Left lobe of liver (tissue), 2 donors: ENCODE results near the gene FCGR1A. TPM values are rescaled to one million over a fixed set of nuclear protein-coding genes. Genes with fewer than 3 reads are reported as not detected.
"Not testable (repeated sequence)": the region's sequence is repeated elsewhere in the genome, so short reads cannot be mapped to it uniquely, and the experiment has no call there.

ENCODE experiments used
- ATAC-seq: fragments of 200-7000 bp; cut with Tn5 transposase; one replicate; pipeline ENCODE4 v1.9.1; 2020; ENCODE audit warnings: mild to moderate bottlenecking, moderate library complexity
- DNase-seq: peaks from one replicate; pipeline ENCODE4 v3.0.0-alpha.2; 2020; ENCODE audit warnings: low spot score
- total RNA-seq: library from RNA; stranded (reverse); gene quantifications from one replicate; pipeline ENCODE4 v1.2.1, GENCODE V29; 2021
- donor health status: DM: no; HTN: no; CAD: no; lungs with moderate emphysema.
- donor health status: DM: no; HTN: yes; CAD: no.

Gene FCGR1A
- total RNA-seq, 1 donor from 2014 or later = 1.1 TPM

- not testable (repeated sequence) for DNase-seq
- ATAC-seq = peak; percentile 53
Observed at GRCh38 chr1:149831764-149832315, 49.3 kb downstream of the FCGR1A start.

GRCh38 chr1:149832316-149833126 lies 50.0 kb downstream of the FCGR1A start:
- ATAC-seq = peak; percentile 84
- DNase-seq = not testable (repeated sequence)

GRCh38 chr1:149833144-149833543 lies 50.6 kb downstream of the FCGR1A start:
- DNase-seq, ATAC-seq: not testable (repeated sequence)

- not testable (repeated sequence) for DNase-seq
- ATAC-seq = peak; percentile 65
Observed at GRCh38 chr1:149841149-149841548, 58.7 kb downstream of the FCGR1A start.

Other genes starting within 250 kb of the FCGR1A start
- not detected for gene PPIAL4C, start 198.8 kb upstream of the FCGR1A start, total RNA-seq
- 13.8 TPM for gene BOLA1, start 116.9 kb downstream of the FCGR1A start, total RNA-seq
- gene SV2A, start 135.2 kb downstream of the FCGR1A start, total RNA-seq = 0.45 TPM
- gene SF3B4, start 145.1 kb downstream of the FCGR1A start, total RNA-seq = 11.5 TPM
- 1.7 TPM for gene MTMR11, start 154.2 kb downstream of the FCGR1A start, total RNA-seq
- 19.1 TPM for gene OTUD7B, start 228.0 kb downstream of the FCGR1A start, total RNA-seq